A549 (cell line): ENCODE data around the gene LSM14B.

Experiments used
- NR3C1 ChIP-seq: fragments of >200 bp; sonication (Bioruptor Twin); formaldehyde crosslinking; IDR thresholded peaks from 3 replicates; pipeline ENCODE4 v1.6.1; 2017
- PHF8 ChIP-seq: fragments of 200-600 bp; sonication (generic); IDR thresholded peaks from 2 replicates; pipeline ENCODE4 v1.6.1; 2016; ENCODE audit warnings: low read depth, mild to moderate bottlenecking, antibody characterized with exemption, moderate library complexity, borderline replicate concordance
- POLR2A ChIP-seq: IDR thresholded peaks from 2 replicates; pipeline ENCODE4 v1.6.1; 2012; ENCODE audit warnings: mild to moderate bottlenecking, low read length
- USF2 ChIP-seq: fragments of 450-650 bp; IDR thresholded peaks from 2 replicates; pipeline ENCODE4 v1.6.1; 2014; ENCODE audit warnings: antibody characterized with exemption
- TF ChIP-seq, protein P1 (sequence below): fragments of >200 bp; sonication (Bioruptor Twin); formaldehyde crosslinking; IDR thresholded peaks from 3 replicates; pipeline ENCODE4 v1.5.1; 2016
- TF ChIP-seq, protein P2 (sequence below): IDR thresholded peaks from 2 replicates; pipeline ENCODE4 v1.6.1; 2012

DNA sequence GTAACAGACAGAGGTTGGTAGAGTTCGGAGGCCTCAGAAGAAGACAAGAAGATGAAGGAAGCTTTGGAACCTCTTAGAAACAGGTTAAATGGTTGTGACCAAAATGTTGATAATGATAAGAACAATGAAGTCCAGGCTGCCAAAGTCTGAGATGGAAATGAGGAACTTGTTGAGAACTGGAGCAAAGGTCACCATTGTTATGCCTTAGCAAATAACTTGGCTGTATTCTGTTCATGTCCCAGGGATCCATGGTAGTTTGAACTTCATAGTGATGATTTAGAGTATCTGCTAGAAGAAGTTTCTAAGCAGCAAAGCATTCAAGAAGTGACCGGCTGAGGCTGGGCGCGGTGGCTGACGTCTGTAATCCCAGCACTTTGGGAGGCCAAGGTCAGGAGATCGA lies 11.1 kb upstream of the LSM14B start:
- no peak for TF ChIP-seq POLR2A
- TF ChIP-seq, protein P1, sequence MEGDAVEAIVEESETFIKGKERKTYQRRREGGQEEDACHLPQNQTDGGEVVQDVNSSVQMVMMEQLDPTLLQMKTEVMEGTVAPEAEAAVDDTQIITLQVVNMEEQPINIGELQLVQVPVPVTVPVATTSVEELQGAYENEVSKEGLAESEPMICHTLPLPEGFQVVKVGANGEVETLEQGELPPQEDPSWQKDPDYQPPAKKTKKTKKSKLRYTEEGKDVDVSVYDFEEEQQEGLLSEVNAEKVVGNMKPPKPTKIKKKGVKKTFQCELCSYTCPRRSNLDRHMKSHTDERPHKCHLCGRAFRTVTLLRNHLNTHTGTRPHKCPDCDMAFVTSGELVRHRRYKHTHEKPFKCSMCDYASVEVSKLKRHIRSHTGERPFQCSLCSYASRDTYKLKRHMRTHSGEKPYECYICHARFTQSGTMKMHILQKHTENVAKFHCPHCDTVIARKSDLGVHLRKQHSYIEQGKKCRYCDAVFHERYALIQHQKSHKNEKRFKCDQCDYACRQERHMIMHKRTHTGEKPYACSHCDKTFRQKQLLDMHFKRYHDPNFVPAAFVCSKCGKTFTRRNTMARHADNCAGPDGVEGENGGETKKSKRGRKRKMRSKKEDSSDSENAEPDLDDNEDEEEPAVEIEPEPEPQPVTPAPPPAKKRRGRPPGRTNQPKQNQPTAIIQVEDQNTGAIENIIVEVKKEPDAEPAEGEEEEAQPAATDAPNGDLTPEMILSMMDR: no peak
- TF ChIP-seq, protein P2, sequence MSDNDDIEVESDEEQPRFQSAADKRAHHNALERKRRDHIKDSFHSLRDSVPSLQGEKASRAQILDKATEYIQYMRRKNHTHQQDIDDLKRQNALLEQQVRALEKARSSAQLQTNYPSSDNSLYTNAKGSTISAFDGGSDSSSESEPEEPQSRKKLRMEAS: no peak
- no peak for TF ChIP-seq NR3C1
- no peak for TF ChIP-seq USF2
- no peak for TF ChIP-seq PHF8
